K562 (cell line): ENCODE results near the gene SFXN3. TPM values are rescaled to one million over a fixed set of nuclear protein-coding genes. Genes with fewer than 3 reads are reported as not detected.
A peak's percentile ranks its signal among the peaks of the same experiment; 100 is the strongest.

ENCODE experiments used
- ATAC-seq: fragments of 200-7000 bp; cut with Tn5 transposase; 3 replicates; pipeline ENCODE4 v1.9.1; 2020; ENCODE audit warnings: moderate library complexity
- BruUV-seq: library from RNA; stranded (reverse); fragments of 400-500 nt; replicated peaks from 2 replicates; lab custom pipeline; 2021; lab: Mats Ljungman, UMichigan
- CTCF ChIA-PET: fragments of 300-600 bp; formaldehyde crosslinking; extraction: SDS; loops from one replicate; lab custom pipeline; 2021; ENCODE audit warnings: low intra/inter-chr PET ratio; lab: Yijun Ruan, JAX
- POLR2A ChIA-PET: fragments of 300-600, 350-650 bp; sonication (Branson Sonifier 250); formaldehyde crosslinking; extraction: SDS; loops from one replicate; lab custom pipeline; 2021; ENCODE audit warnings: antibody characterized with exemption, inconsistent platforms; lab: Yijun Ruan, JAX
- DNase-seq, 4 experiments: peaks; one replicate each; pipeline versions ENCODE4 v3.0.0 to v3.0.0-alpha.2; 2011 to 2018; ENCODE audit warnings: low spot score in 3 of 4, mixed read lengths in 3 of 4; ENCODE audit errors: extremely low read depth in 1 of 4
- FAIRE-seq: peaks from 2 replicates; lab custom pipeline; 2011; peaks lifted over from hg19 to GRCh38; lab: Jason Lieb, UNC
- H2AFZ ChIP-seq: 2 replicates; pipeline ENCODE4 v1.6.0; 2011; ENCODE audit warnings: low read depth, low read length, control low read depth, inconsistent platforms
- H3K27ac ChIP-seq: fragments of 200-600 bp; 3 replicates; pipeline ENCODE4 v1.8.0; 2011; ENCODE audit warnings: low read depth, mild to moderate bottlenecking, control low read depth, inconsistent platforms, low read length, moderate library complexity, mixed read lengths; ENCODE audit errors: extremely low read depth
- H3K27me3 ChIP-seq, 2 experiments: fragments of 300-600 bp in 1 of 2; 2 replicates in 1 of 2; 3 replicates in 1 of 2; pipeline versions ENCODE4 v1.6.0 to v1.8.0; 2011; ENCODE audit warnings: inconsistent platforms in 2 of 2, low read length in 2 of 2, mild to moderate bottlenecking in 1 of 2, mixed read lengths in 1 of 2, moderate library complexity in 1 of 2; ENCODE audit not compliant: control insufficient read depth in 2 of 2, insufficient read depth in 2 of 2
- H3K36me3 ChIP-seq: fragments of 300-600 bp; 3 replicates; pipeline ENCODE4 v1.8.0; 2011; ENCODE audit warnings: mild to moderate bottlenecking, low read length, inconsistent platforms; ENCODE audit not compliant: control insufficient read depth, insufficient read depth
- H3K4me1 ChIP-seq, 2 experiments: fragments of 200-600 bp in 1 of 2; replicated peaks in 1 of 2; 2 replicates in 1 of 2; 3 replicates in 1 of 2; pipeline versions ENCODE4 v1.5.1 to v1.8.0; 2011; ENCODE audit warnings: inconsistent platforms in 2 of 2, low read length in 2 of 2, mild to moderate bottlenecking in 1 of 2, mixed read lengths in 1 of 2, moderate library complexity in 1 of 2; ENCODE audit not compliant: control insufficient read depth in 2 of 2, insufficient read depth in 2 of 2
- H3K4me2 ChIP-seq: 2 replicates; pipeline ENCODE4 v1.6.1; 2011; ENCODE audit warnings: low read length, control low read depth, inconsistent platforms, mixed read lengths; ENCODE audit not compliant: insufficient read depth
- H3K4me3 ChIP-seq: fragments of 200-600 bp; sonication (generic), shearing (Covaris generic); 2 replicates; pipeline ENCODE4 v1.5.1; 2016; ENCODE audit warnings: control low read depth, inconsistent platforms
- H3K79me2 ChIP-seq: fragments of 200-600 bp; 3 replicates; pipeline ENCODE4 v1.8.0; 2011; ENCODE audit warnings: low read length, inconsistent platforms; ENCODE audit not compliant: control insufficient read depth, insufficient read depth
- H3K9ac ChIP-seq, 2 experiments: 2 replicates each; pipeline versions ENCODE4 v1.6.0 to v1.6.1; 2011; ENCODE audit warnings: low read depth in 2 of 2, low read length in 2 of 2, control low read depth in 1 of 2, inconsistent platforms in 1 of 2, mild to moderate bottlenecking in 1 of 2, mixed read lengths in 1 of 2; ENCODE audit not compliant: insufficient read depth in 1 of 2
- H3K9me1 ChIP-seq: one replicate; pipeline ENCODE4 v1.6.0; 2011; ENCODE audit warnings: inconsistent platforms, mild to moderate bottlenecking, low read length, moderate library complexity; ENCODE audit not compliant: control insufficient read depth, insufficient read depth
- H3K9me3 ChIP-seq: replicated peaks from 2 replicates; pipeline ENCODE4 v1.5.1; 2011; ENCODE audit warnings: low read depth, low read length, inconsistent platforms; ENCODE audit not compliant: control insufficient read depth, insufficient read depth
- H4K20me1 ChIP-seq: replicated peaks from 2 replicates; pipeline ENCODE4 v1.6.1; 2011; ENCODE audit warnings: low read length, inconsistent platforms, mixed read lengths; ENCODE audit not compliant: control insufficient read depth, insufficient read depth
- E2F5 ChIP-seq: sonication (generic); formaldehyde crosslinking; IDR thresholded peaks from 2 replicates; pipeline ENCODE4 v1.8.0; 2022; ENCODE audit warnings: mild to moderate bottlenecking, missing genetic modification reagents
- HINFP ChIP-seq: fragments of 450-650 bp; conservative IDR thresholded peaks from 2 replicates; pipeline ENCODE4 v1.6.1; 2016; ENCODE audit warnings: missing genetic modification characterization, low read depth, mild to moderate bottlenecking, control low read depth, missing compliant biosample characterization
- HIVEP1 ChIP-seq: fragments of 250-450 bp; sonication (Bioruptor Pico); IDR thresholded peaks from 2 replicates; pipeline ENCODE4 v1.4.0; 2020; ENCODE audit warnings: mild to moderate bottlenecking
- IRF1 ChIP-seq: sonication (generic); formaldehyde crosslinking; IDR thresholded peaks from 2 replicates; pipeline ENCODE4 v1.8.0; 2022; ENCODE audit warnings: missing genetic modification reagents, mild to moderate bottlenecking, borderline replicate concordance
- MTA1 ChIP-seq: fragments of 450-650 bp; IDR thresholded peaks from 2 replicates; pipeline ENCODE4 v1.6.1; 2017; ENCODE audit warnings: borderline replicate concordance
- MXI1 ChIP-seq: IDR thresholded peaks from 2 replicates; pipeline ENCODE4 v1.6.1; 2011; ENCODE audit warnings: low read depth, mild to moderate bottlenecking, improper control_type of control experiment, low read length
- MYNN ChIP-seq, 2 experiments: sonication (generic); formaldehyde crosslinking in 1 of 2; IDR thresholded peaks; 2 replicates each; pipeline versions ENCODE4 v1.5.0 to v1.6.1; 2016 to 2020; ENCODE audit warnings: antibody characterized with exemption in 1 of 2, missing genetic modification reagents in 1 of 2
- NCOA2 ChIP-seq, 2 experiments: fragments of 450-650 bp; IDR thresholded peaks; 2 replicates each; pipeline ENCODE4 v1.6.1; 2018; ENCODE audit warnings: mild to moderate bottlenecking in 2 of 2, moderate library complexity in 1 of 2; ENCODE audit not compliant: partially characterized antibody in 2 of 2
- NR2F6 ChIP-seq: fragments of 450-650 bp; formaldehyde crosslinking; IDR thresholded peaks from 2 replicates; pipeline ENCODE4 v1.4.0; 2020; ENCODE audit warnings: mild to moderate bottlenecking
- SREBF2 ChIP-seq: sonication (generic); formaldehyde crosslinking; IDR thresholded peaks from 2 replicates; pipeline ENCODE4 v1.4.0; 2020; ENCODE audit warnings: mild to moderate bottlenecking, missing genetic modification reagents
- SUPT5H ChIP-seq: fragments of 450-650 bp; IDR thresholded peaks from 2 replicates; pipeline ENCODE4 v1.6.1; 2016
- ZBTB49 ChIP-seq: sonication (generic); formaldehyde crosslinking; IDR thresholded peaks from 2 replicates; pipeline ENCODE4 v1.8.0; 2022; ENCODE audit warnings: missing genetic modification reagents, mild to moderate bottlenecking, borderline replicate concordance
- ZNF316 ChIP-seq: fragments of 450-650 bp; IDR thresholded peaks from 2 replicates; pipeline ENCODE4 v1.6.1; 2016
- WGBS: fragments of 100-300 bp; shearing (Covaris generic); methylation state at CpG from one replicate; pipeline ENCODE4 v1.1.6; 2016; ENCODE audit warnings: low coverage, mixed read lengths; ENCODE audit not compliant: insufficient coverage; ENCODE audit errors: missing lambda C conversion rate; 5-methylcytosine and 5-hydroxymethylcytosine counted together
- in situ Hi-C: fragments of 300-500 bp; cut with MboI; formaldehyde crosslinking; loops from 4 replicates; pipeline ENCODE4 v1.15.0; 2018; ENCODE audit warnings: inconsistent platforms, mixed read lengths
- intact Hi-C: fragments of 100-400 bp; cut with micrococcal nuclease; formaldehyde crosslinking; loops from 2 replicates; pipeline ENCODE4 v1.14.2; 2022
- polyA plus RNA-seq, 8 experiments: library from polyadenylated mRNA; depleted of rRNA in 4 of 8; stranded (reverse) in 5 of 8; unstranded in 3 of 8; fragments of >200 nt; fragmentation: Nextera tagmentation in 2 of 8; fragmentation: Illumina TruSeq in 1 of 8; extraction: Ambion mirVana in 2 of 8; extraction: Trizol in 1 of 8; gene quantifications; 2 replicates each; pipeline versions ENCODE4 v1.2.1 to v1.2.3, GENCODE V29; 2011 to 2014; ENCODE audit warnings: inconsistent platforms in 1 of 8, missing spikeins in 1 of 8
- total RNA-seq, 7 experiments: library from RNA; depleted of rRNA in 6 of 7; stranded (reverse); fragments of >200 nt in 6 of 7; fragmentation: Illumina TruSeq in 2 of 7; extraction: Trizol in 2 of 7; gene quantifications; 2 replicates each; pipeline versions ENCODE4 v1.2.1 to v1.2.3, GENCODE V29; 2011 to 2021; ENCODE audit warnings: low replicate concordance in 1 of 7

The SFXN3 gene
- total and polyA plus RNA-seq, 9 of the 15 experiments (the other 6 are each of a cell fraction or from before 2014, with no cell fraction given), result 0.24 to 4.6 (median 0.86) TPM

DNA sequence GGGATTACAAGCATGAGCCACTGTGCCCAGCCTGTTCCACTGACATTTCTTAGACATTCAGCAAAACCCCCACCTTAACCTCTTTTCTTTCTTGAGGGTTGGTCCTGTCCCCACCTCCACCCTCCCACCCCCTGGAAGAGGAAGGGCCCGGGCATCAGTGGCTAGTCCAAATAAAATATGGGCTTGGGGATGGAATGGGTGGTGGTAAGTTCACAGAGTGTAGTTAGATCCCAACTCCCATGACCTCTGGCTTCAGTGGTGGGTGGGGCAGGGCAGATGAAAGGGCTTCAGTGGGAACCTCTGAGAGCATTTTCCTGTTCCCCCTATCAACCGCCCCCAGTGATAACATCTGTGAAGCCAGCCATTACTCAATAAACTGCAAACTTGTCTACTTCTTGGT is 9.8 kb downstream of the SFXN3 start:
- peak overlapping the region in 1 of 2 experiments; percentile 3; a peak in 1 of 4 replicates for H3K9ac ChIP-seq
- DNase-seq, result no peak
- CTCF ChIA-PET, result interaction anchor here (0.6 to 3.7 kb wide), 6 partner anchors 9 to 101 kb away, joined by 3 to 37 read pairs (median 5); no protein-coding TSS in a partner anchor

More for the DNA sequence above, 9.8 kb downstream of the SFXN3 start:
- no peak overlapping the region for H3K4me2 ChIP-seq
- POLR2A ChIA-PET, result interaction anchor here (1.0 to 1.5 kb wide), 2 partner anchors 10 to 21 kb away, joined by 3 to 5 read pairs; partner anchors contain the start of genes KAZALD1, PDZD7 and SFXN3
- H3K79me2 ChIP-seq, result no peaks in the 10 kb centered on the region
- 14% methylated on average over 1 of the region's 2 CpGs for WGBS
- H3K27me3 ChIP-seq, result no peaks in the 10 kb centered on the region
- no peaks in the 10 kb centered on the region for H3K36me3 ChIP-seq
- H3K4me3 ChIP-seq, result no peak overlapping the region
- peaks cover 9 to 11% of the 10 kb centered on the region in 2 experiments for H3K4me1 ChIP-seq
- in situ Hi-C loops (no loop called here), intact Hi-C loops (loop anchor here (2.0 to 5.0 kb wide), 2 partner anchors 101 to 172 kb away; no protein-coding TSS in a partner anchor)
- H3K9me3 ChIP-seq, result no peaks in the 10 kb centered on the region
- ATAC-seq (no peak), FAIRE-seq (no peak)
- H3K9me1 ChIP-seq, result no peaks in the 10 kb centered on the region
- TF ChIP-seq MTA1 (no peak), SREBF2 (no peak), NR2F6 (CRISPR knock-in tag) (no peak), SUPT5H (no peak), IRF1 (CRISPR knock-in tag) (no peak), E2F5 (no peak), ZBTB49 (CRISPR knock-in tag) (no peak), NCOA2 (IDR thresholded peaks at IDR 0.05; ENCODE audit: partially characterized antibody in 2 of 2) (no peak), MXI1 (no peak), HIVEP1 (no peak), ZNF316 (no peak), MYNN (IDR thresholded peaks at IDR 0.05) (no peak), MYNN (CRISPR knock-in tag; IDR thresholded peaks at IDR 0.05) (no peak), HINFP (tag) (no peak)
- no peak overlapping the region for H2AFZ ChIP-seq
- BruUV-seq, result no TSS peak
- H3K27ac ChIP-seq, result no peak overlapping the region
- no peaks in the 10 kb centered on the region for H4K20me1 ChIP-seq
